GM10248 (cell line): ENCODE measurements around the gene SRPRB.

Source experiments
- CTCF ChIA-PET: fragments of 300-600 bp; sonication (Branson Sonifier 250); formaldehyde crosslinking; extraction: SDS; loops from one replicate; lab custom pipeline; 2021; ENCODE audit warnings: antibody characterized with exemption; lab: Yijun Ruan, JAX
- POLR2A ChIA-PET: fragments of 350-650 bp; sonication (Branson Sonifier 250); formaldehyde crosslinking; extraction: SDS; loops from one replicate; lab custom pipeline; 2020; ENCODE audit warnings: antibody characterized with exemption; lab: Yijun Ruan, JAX
- DNase-seq: peaks from one replicate; pipeline ENCODE4 v3.0.0; 2012; ENCODE audit errors: extremely low spot score
- TF ChIP-seq, protein P1 (sequence below): IDR thresholded peaks from 2 replicates; pipeline ENCODE4 v1.5.1; 2012; ENCODE audit warnings: mild to moderate bottlenecking, low read depth; ENCODE audit errors: extremely low read depth, missing control alignments, control extremely low read depth

The SRPRB gene

GRCh38 chr3:133831966-133832801 lies 26.6 kb downstream of the SRPRB start:
- TF ChIP-seq, protein P1, sequence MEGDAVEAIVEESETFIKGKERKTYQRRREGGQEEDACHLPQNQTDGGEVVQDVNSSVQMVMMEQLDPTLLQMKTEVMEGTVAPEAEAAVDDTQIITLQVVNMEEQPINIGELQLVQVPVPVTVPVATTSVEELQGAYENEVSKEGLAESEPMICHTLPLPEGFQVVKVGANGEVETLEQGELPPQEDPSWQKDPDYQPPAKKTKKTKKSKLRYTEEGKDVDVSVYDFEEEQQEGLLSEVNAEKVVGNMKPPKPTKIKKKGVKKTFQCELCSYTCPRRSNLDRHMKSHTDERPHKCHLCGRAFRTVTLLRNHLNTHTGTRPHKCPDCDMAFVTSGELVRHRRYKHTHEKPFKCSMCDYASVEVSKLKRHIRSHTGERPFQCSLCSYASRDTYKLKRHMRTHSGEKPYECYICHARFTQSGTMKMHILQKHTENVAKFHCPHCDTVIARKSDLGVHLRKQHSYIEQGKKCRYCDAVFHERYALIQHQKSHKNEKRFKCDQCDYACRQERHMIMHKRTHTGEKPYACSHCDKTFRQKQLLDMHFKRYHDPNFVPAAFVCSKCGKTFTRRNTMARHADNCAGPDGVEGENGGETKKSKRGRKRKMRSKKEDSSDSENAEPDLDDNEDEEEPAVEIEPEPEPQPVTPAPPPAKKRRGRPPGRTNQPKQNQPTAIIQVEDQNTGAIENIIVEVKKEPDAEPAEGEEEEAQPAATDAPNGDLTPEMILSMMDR, result peak; percentile 19
- CTCF ChIA-PET, result interaction anchor here (0.9 to 2.4 kb wide), 4 partner anchors 15 to 379 kb away, joined by 3 to 14 read pairs (median 4); no protein-coding TSS in a partner anchor
- POLR2A ChIA-PET, result no interaction called here
- DNase-seq, result no peak

DNA sequence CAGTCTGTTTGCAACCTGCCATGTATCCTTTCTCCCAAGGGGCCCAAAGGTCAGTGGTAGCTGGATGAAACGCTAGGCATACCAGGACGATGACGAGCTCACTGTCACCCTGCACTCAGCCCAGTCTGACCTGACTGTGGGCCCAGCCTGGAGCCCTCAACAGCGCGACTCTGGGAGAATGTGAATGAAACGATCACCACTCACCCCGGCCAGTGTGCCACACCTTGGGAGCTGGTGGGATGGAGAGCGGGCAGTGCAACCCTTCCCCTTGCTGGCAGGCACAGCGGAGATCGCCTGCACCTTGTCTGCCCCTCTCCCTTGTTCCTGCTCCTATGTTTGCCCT lies 27.2 kb downstream of the SRPRB start:
- CTCF ChIA-PET, result interaction anchor here (0.9 to 2.4 kb wide), 4 partner anchors 15 to 379 kb away, joined by 3 to 14 read pairs (median 4); no protein-coding TSS in a partner anchor
- POLR2A ChIA-PET, result interaction anchor here (0.9 kb wide), 1 partner anchor 9 kb away, joined by 3 read pairs; no protein-coding TSS in a partner anchor

DNA sequence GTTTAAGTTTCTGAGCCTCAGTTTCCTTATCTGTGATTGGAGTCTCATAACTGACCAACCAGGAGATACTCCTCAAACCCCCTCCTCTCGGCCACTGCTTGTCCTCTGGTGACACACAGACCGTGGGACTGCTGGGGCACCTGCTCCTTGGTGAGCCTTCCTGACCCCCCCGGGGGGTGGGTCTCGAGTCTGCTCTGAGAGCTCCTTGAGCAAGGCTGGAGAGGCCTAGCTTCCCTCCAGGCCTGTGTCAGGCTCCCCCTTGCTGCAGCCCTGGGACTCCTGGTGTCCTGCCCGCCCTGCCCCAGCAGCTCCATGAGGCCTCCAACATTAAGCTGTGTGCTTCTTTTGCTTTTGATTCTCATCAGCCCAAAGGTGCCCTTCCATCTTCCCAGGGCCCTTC lies 27.7 kb downstream of the SRPRB start:
- DNase-seq, result no peak
- POLR2A ChIA-PET, result interaction anchor here (0.9 kb wide), 1 partner anchor 10 kb away, joined by 3 read pairs; no protein-coding TSS in a partner anchor

More for the DNA sequence above, 27.2 kb downstream of the SRPRB start:
- TF ChIP-seq, protein P1, result no peak
- no peak for DNase-seq

DNA sequence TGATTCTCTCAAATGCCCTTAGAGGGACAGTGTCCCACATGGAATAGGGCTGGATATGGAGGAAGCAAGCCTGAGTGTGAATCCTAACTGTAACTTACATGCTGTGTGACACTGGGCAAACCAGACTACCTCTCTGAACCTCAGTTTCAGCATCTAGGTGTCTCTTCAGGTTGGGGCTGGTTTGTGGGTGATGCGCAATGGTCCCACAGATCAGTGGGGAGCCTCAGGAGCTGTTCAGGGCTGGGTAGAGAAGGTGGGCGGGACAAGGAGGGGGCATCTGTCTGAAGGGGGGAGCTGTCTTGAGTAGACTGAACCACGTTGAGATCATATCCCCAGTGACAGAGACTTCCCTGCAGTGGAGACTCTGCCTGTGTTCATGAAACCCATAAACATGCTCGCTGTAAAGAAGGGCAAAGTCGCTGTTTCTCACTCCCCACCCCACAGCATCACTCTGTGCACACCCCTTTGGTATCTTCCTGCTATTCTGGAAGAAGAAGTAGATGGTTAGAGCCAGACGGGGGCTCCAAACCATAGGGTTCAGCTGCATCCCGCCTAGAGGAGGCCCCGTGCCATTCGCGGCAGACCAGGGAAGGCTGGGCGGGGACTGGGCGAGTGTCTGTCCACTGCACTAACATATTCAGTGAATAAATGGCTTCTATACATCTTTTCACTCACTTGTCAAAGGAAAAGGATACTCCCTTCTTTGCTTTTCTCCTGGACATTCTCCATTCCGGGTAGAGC lies 28.4 kb downstream of the SRPRB start:
- POLR2A ChIA-PET, result no interaction called here
- CTCF ChIA-PET, result interaction anchor here (2.4 kb wide), 1 partner anchor 17 kb away, joined by 14 read pairs; no protein-coding TSS in a partner anchor
- TF ChIP-seq, protein P1, result no peak
- no peak for DNase-seq

More for the DNA sequence above, 27.7 kb downstream of the SRPRB start:
- CTCF ChIA-PET, result interaction anchor here (0.9 to 2.4 kb wide), 4 partner anchors 16 to 378 kb away, joined by 3 to 14 read pairs (median 4); no protein-coding TSS in a partner anchor
- TF ChIP-seq, protein P1, result no peak

- TF ChIP-seq, protein P1, result no peak
- ChIA-PET POLR2A (no interaction called here), CTCF (interaction anchor here (2.4 kb wide), 1 partner anchor 17 kb away, joined by 14 read pairs; no protein-coding TSS in a partner anchor)
- no peak for DNase-seq
Measured at GRCh38 chr3:133834621-133835417, 29.2 kb downstream of the SRPRB start.

- no peak for DNase-seq
- ChIA-PET CTCF (no interaction called here), POLR2A (no interaction called here)
- TF ChIP-seq, protein P1, result no peak
Measured at GRCh38 chr3:133835418-133835743, 29.8 kb downstream of the SRPRB start.
